HepG2 (cell line): ENCODE measurements around the gene SIRPA. TPM values are rescaled to one million over a fixed set of nuclear protein-coding genes. Genes with fewer than 3 reads are reported as not detected.

Source experiments
- ATAC-seq: fragments of 200-7000 bp; cut with Tn5 transposase; 3 replicates; pipeline ENCODE4 v1.9.1; 2020; ENCODE audit warnings: mild to moderate bottlenecking, moderate library complexity
- BruUV-seq: library from RNA; stranded (reverse); fragments of 400-500 nt; replicated peaks from 2 replicates; lab custom pipeline; 2021; lab: Mats Ljungman, UMichigan
- CTCF ChIA-PET: fragments of 300-600 bp; formaldehyde crosslinking; extraction: SDS; loops from one replicate; lab custom pipeline; 2021; ENCODE audit warnings: low total read pairs, inconsistent platforms, low intra/inter-chr PET ratio; lab: Yijun Ruan, JAX
- POLR2A ChIA-PET: fragments of 350-600 bp; sonication (Branson Sonifier 250); formaldehyde crosslinking; loops from one replicate; lab custom pipeline; 2020; ENCODE audit warnings: antibody characterized with exemption, inconsistent platforms; lab: Yijun Ruan, JAX
- DNase-seq: peaks from one replicate; pipeline ENCODE4 v3.0.0-alpha.2; 2015; ENCODE audit warnings: low spot score
- FAIRE-seq: peaks from 3 replicates; lab custom pipeline; 2011; peaks lifted over from hg19 to GRCh38; lab: Jason Lieb, UNC
- H2AFZ ChIP-seq: one replicate; pipeline ENCODE4 v1.6.1; 2011; ENCODE audit warnings: low read length, inconsistent platforms
- H3K27ac ChIP-seq: fragments of 300-600 bp; 3 replicates; pipeline ENCODE4 v1.8.0; 2011; ENCODE audit warnings: mixed run types, mild to moderate bottlenecking, mixed read lengths, low read length, inconsistent platforms; ENCODE audit not compliant: insufficient read depth; ENCODE audit errors: extremely low read length
- H3K27me3 ChIP-seq, 2 experiments: fragments of 200-600 bp in 1 of 2; 2 replicates in 1 of 2; 3 replicates in 1 of 2; pipeline versions ENCODE4 v1.6.0 to v1.8.0; 2011; ENCODE audit warnings: low read length in 2 of 2, mild to moderate bottlenecking in 2 of 2, moderate library complexity in 2 of 2, inconsistent platforms in 1 of 2; ENCODE audit not compliant: insufficient read depth in 2 of 2, control insufficient read depth in 1 of 2
- H3K36me3 ChIP-seq, 2 experiments: fragments of 200-600 bp in 1 of 2; replicated peaks in 1 of 2; 2 replicates in 1 of 2; 3 replicates in 1 of 2; pipeline versions ENCODE4 v1.5.1 to v1.8.0; 2011; ENCODE audit warnings: low read length in 2 of 2, inconsistent platforms in 1 of 2; ENCODE audit not compliant: insufficient read depth in 2 of 2, control insufficient read depth in 1 of 2
- H3K4me1 ChIP-seq: 2 replicates; pipeline ENCODE4 v1.5.1; 2012; ENCODE audit warnings: low read length, inconsistent platforms; ENCODE audit not compliant: insufficient read depth
- H3K4me2 ChIP-seq: 2 replicates; pipeline ENCODE4 v1.6.0; 2011; ENCODE audit warnings: low read depth, low read length, inconsistent platforms
- H3K4me3 ChIP-seq, 3 experiments: fragments of 200-600 bp in 1 of 3; sonication (generic), shearing (Covaris generic) in 1 of 3; replicated peaks in 1 of 3; 2 replicates each; pipeline ENCODE4 v1.5.1; 2011 to 2016; ENCODE audit warnings: low read length in 3 of 3, inconsistent platforms in 2 of 3, low read depth in 2 of 3, mild to moderate bottlenecking in 2 of 3, control low read depth in 1 of 3, mixed read lengths in 1 of 3; ENCODE audit not compliant: insufficient read depth in 1 of 3
- H3K79me2 ChIP-seq: one replicate; pipeline ENCODE4 v1.6.1; 2011; ENCODE audit warnings: low read length, inconsistent platforms; ENCODE audit not compliant: insufficient read depth
- H3K9ac ChIP-seq: 2 replicates; pipeline ENCODE4 v1.6.0; 2011; ENCODE audit warnings: mild to moderate bottlenecking, low read depth, low read length, inconsistent platforms; ENCODE audit not compliant: insufficient read depth
- H3K9me3 ChIP-seq: 2 replicates; pipeline ENCODE4 v1.5.1; 2012; ENCODE audit warnings: mild to moderate bottlenecking, low read length
- H4K20me1 ChIP-seq: 2 replicates; pipeline ENCODE4 v1.6.0; 2011; ENCODE audit warnings: inconsistent platforms, mild to moderate bottlenecking, low read length, moderate library complexity; ENCODE audit not compliant: insufficient read depth
- CCDC6 ChIP-seq: sonication (generic); formaldehyde crosslinking; IDR thresholded peaks from 2 replicates; pipeline ENCODE4 v1.8.1; 2022; ENCODE audit warnings: mild to moderate bottlenecking, missing genetic modification reagents, moderate library complexity
- MIER2 ChIP-seq: IDR thresholded peaks from 2 replicates; pipeline ENCODE4 v1.6.1; 2016; ENCODE audit warnings: missing biosample characterization, missing genetic modification reagents
- TP53 ChIP-seq: sonication (generic); formaldehyde crosslinking; conservative IDR thresholded peaks from 2 replicates; pipeline ENCODE4 v1.4.0; 2020; ENCODE audit warnings: missing genetic modification reagents
- WGBS: methylation state at CpG from one replicate; pipeline ENCODE4 v1.1.6; 2017; ENCODE audit warnings: low lambda C conversion rate; 5-methylcytosine and 5-hydroxymethylcytosine counted together
- in situ Hi-C: cut with HindIII; loops from 2 replicates; pipeline ENCODE4 v1.10.0; 2017; ENCODE audit warnings: low pct_unique_long_range_greater_than_20kb; ENCODE audit not compliant: extremely low pct_ligation_motif_present
- intact Hi-C: fragments of 100-400 bp; cut with micrococcal nuclease; formaldehyde crosslinking; loops from one replicate; pipeline ENCODE4 v1.10.0; 2022; ENCODE audit not compliant: unreplicated experiment
- polyA plus RNA-seq, 8 experiments: library from polyadenylated mRNA; depleted of rRNA in 3 of 8; stranded (reverse) in 7 of 8; unstranded in 1 of 8; fragments of >200 nt; fragmentation: Illumina TruSeq in 4 of 8; extraction: Trizol in 4 of 8; gene quantifications; 2 replicates each; pipeline versions ENCODE4 v1.2.1 to v1.2.3, GENCODE V29; 2011 to 2016; ENCODE audit warnings: low read depth in 4 of 8, missing spikeins in 1 of 8, mixed read lengths in 1 of 8; ENCODE audit not compliant: insufficient read depth in 1 of 8
- total RNA-seq, 5 experiments: library from RNA; depleted of rRNA; stranded (reverse); fragments of >200 nt; fragmentation: Illumina TruSeq; extraction: Trizol; gene quantifications; 2 replicates each; pipeline ENCODE4 v1.2.3, GENCODE V29; 2016; ENCODE audit warnings: low read depth in 1 of 5
- TF ChIP-seq, protein P1 (sequence below), 2 experiments: IDR thresholded peaks; 2 replicates each; pipeline ENCODE4 v1.6.1; 2011 to 2012; ENCODE audit warnings: low read length in 2 of 2, borderline replicate concordance in 1 of 2, low read depth in 1 of 2, mild to moderate bottlenecking in 1 of 2, moderate library complexity in 1 of 2

Gene SIRPA
- total and polyA plus RNA-seq, 2 of the 13 experiments (the other 11 are each of a cell fraction or from before 2014, with no cell fraction given), result 7.2 to 17.6 TPM

DNA sequence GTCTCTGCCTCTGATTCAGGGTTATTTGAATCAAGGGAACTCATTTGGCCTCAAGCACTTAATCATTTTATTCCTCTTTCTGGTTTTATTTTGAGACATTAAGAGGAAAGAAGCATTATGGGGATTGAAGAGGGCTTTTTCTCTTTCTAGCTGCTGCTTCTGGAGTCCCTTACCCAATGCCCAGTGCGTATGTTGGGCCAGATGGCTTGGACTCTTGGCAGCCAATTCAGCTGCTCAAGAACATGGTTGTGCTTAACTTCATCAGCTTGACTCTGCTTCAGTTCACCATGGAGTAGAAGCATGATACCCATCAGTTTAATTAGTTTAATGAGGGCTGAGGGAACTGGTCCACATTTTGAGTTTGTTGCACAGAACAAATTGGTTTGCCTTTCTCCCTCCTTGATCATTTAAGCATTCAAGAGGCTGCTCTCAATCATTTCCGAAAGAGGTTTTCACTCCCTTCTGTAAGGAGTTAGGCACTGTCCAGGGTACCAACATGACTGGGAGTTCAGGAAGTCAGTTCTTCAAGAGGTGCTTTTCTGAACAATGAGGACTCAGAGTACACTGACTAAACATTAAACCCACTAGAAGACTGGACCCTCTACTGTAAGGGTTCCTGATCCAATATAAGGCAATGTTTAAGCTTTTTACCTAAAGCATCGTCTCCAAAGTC is 84.0 kb downstream of the SIRPA start:
- H3K9ac ChIP-seq, result no peak overlapping the region
- no peak for FAIRE-seq
- ChIA-PET CTCF (no interaction called here), POLR2A (no interaction called here)
- no peaks in the 10 kb centered on the region for H3K79me2 ChIP-seq
- H2AFZ ChIP-seq, result no peak overlapping the region
- H3K9me3 ChIP-seq, result no peaks in the 10 kb centered on the region
- H3K27me3 ChIP-seq, result peaks cover under 1 to 12% of the 10 kb centered on the region in 2 experiments; a peak in 2 of 5 replicates
- H3K4me2 ChIP-seq, result no peak overlapping the region
- H4K20me1 ChIP-seq, result no peaks in the 10 kb centered on the region
- no peak for DNase-seq
- no peak overlapping the region for H3K4me3 ChIP-seq
- no peak for ATAC-seq
- TF ChIP-seq MIER2 (CRISPR knock-in tag) (peak; percentile 85), TP53 (CRISPR knock-in tag) (no peak), CCDC6 (CRISPR knock-in tag) (no peak)
- TF ChIP-seq, protein P1, sequence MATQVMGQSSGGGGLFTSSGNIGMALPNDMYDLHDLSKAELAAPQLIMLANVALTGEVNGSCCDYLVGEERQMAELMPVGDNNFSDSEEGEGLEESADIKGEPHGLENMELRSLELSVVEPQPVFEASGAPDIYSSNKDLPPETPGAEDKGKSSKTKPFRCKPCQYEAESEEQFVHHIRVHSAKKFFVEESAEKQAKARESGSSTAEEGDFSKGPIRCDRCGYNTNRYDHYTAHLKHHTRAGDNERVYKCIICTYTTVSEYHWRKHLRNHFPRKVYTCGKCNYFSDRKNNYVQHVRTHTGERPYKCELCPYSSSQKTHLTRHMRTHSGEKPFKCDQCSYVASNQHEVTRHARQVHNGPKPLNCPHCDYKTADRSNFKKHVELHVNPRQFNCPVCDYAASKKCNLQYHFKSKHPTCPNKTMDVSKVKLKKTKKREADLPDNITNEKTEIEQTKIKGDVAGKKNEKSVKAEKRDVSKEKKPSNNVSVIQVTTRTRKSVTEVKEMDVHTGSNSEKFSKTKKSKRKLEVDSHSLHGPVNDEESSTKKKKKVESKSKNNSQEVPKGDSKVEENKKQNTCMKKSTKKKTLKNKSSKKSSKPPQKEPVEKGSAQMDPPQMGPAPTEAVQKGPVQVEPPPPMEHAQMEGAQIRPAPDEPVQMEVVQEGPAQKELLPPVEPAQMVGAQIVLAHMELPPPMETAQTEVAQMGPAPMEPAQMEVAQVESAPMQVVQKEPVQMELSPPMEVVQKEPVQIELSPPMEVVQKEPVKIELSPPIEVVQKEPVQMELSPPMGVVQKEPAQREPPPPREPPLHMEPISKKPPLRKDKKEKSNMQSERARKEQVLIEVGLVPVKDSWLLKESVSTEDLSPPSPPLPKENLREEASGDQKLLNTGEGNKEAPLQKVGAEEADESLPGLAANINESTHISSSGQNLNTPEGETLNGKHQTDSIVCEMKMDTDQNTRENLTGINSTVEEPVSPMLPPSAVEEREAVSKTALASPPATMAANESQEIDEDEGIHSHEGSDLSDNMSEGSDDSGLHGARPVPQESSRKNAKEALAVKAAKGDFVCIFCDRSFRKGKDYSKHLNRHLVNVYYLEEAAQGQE (IDR thresholded peaks at IDR 0.05; ENCODE audit: borderline replicate concordance in 1 of 2, low read depth in 1 of 2, low read length in 2 of 2), result peak; percentile 25 to 90
- in situ Hi-C loops, result no loop called here
- no peaks in the 10 kb centered on the region for H3K36me3 ChIP-seq
- H3K4me1 ChIP-seq, result no peaks in the 10 kb centered on the region
- H3K27ac ChIP-seq, result no peak overlapping the region
- BruUV-seq, result no TSS peak
- 7% methylated on average over 3 of the region's 3 CpGs for WGBS
- intact Hi-C loops, result no loop called here
